HG03045 (cell line): ENCODE data around the gene UST.

ENCODE experiments used
- ATAC-seq: cut with Tn5 transposase; IDR thresholded peaks from one replicate; pipeline ENCODE4 v1.9.1; 2021; ENCODE audit warnings: mild to moderate bottlenecking, moderate library complexity; ENCODE audit not compliant: unreplicated experiment

The UST gene

GRCh38 chr6:148795563-148795962, 48.7 kb downstream of the UST start:
- no peak for ATAC-seq

GRCh38 chr6:148799647-148800046, 52.8 kb downstream of the UST start:
- ATAC-seq = no peak

- no peak for ATAC-seq
Observed at GRCh38 chr6:148800536-148800935, 53.7 kb downstream of the UST start.

GRCh38 chr6:148803979-148804378, 57.1 kb downstream of the UST start:
- ATAC-seq = no peak

GRCh38 chr6:148805777-148806176, 58.9 kb downstream of the UST start:
- no peak for ATAC-seq

GRCh38 chr6:148807784-148808183, 61.0 kb downstream of the UST start:
- ATAC-seq = no peak

GRCh38 chr6:148808786-148809304, 62.0 kb downstream of the UST start:
- ATAC-seq = no peak

GRCh38 chr6:148811459-148811858, 64.6 kb downstream of the UST start:
- ATAC-seq = no peak

- no peak for ATAC-seq
Observed at GRCh38 chr6:148814082-148814790, 67.4 kb downstream of the UST start.

- no peak for ATAC-seq
Observed at GRCh38 chr6:148814869-148815268, 68.0 kb downstream of the UST start.

- ATAC-seq = no peak
Observed at GRCh38 chr6:148816117-148816516, 69.3 kb downstream of the UST start.

GRCh38 chr6:148817689-148818088, 70.9 kb downstream of the UST start:
- no peak for ATAC-seq

- no peak for ATAC-seq
Observed at GRCh38 chr6:148818939-148819575, 72.2 kb downstream of the UST start.

- no peak for ATAC-seq
Observed at GRCh38 chr6:148819852-148820251, 73.0 kb downstream of the UST start.

- ATAC-seq = no peak
Observed at GRCh38 chr6:148822819-148823218, 76.0 kb downstream of the UST start.

GRCh38 chr6:148824291-148824690, 77.5 kb downstream of the UST start:
- no peak for ATAC-seq

GRCh38 chr6:148824960-148825359, 78.1 kb downstream of the UST start:
- ATAC-seq = no peak

- ATAC-seq = no peak
Observed at GRCh38 chr6:148825492-148825891, 78.7 kb downstream of the UST start.

- no peak for ATAC-seq
Observed at GRCh38 chr6:148827416-148828045, 80.7 kb downstream of the UST start.

GRCh38 chr6:148828047-148828446, 81.2 kb downstream of the UST start:
- ATAC-seq = no peak

- no peak for ATAC-seq
Observed at GRCh38 chr6:148829415-148830101, 82.7 kb downstream of the UST start.
